ENCODE data around the gene CEP85L.

DNA sequence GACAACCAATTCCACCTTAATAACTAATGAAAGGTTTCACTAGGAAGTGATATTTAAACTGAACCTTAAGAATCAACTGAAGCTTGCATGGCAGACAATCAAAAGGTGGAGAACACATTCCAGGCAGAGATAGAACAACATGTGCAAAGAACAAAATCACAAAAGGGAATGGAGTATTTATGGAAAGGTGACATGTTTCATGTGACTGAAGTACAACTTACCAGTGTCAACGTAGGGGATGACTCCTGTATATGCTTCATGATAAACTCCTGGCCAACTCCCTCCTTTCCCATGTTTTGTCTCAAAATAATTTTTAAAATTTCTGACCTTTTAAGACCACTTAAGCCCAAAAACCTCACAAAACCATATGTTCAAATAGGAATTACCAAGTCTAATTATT is 96.7 kb downstream of the CEP85L start:
- TF ChIP-seq POLR2A (IDR thresholded peaks at IDR 0.05) (no peak), CTCF (IDR thresholded peaks at IDR 0.05) (no peak)
